T-cell (primary cell): ENCODE measurements around the gene TEPSIN. TPM values are rescaled to one million over a fixed set of nuclear protein-coding genes. Genes with fewer than 3 reads are reported as not detected.

Source experiments
- ATAC-seq, 4 experiments: fragments of 200-7000 bp in 3 of 4; fragments of 150-1000 bp in 1 of 4; cut with Tn5 transposase; replicated peaks in 1 of 4; 1 replicate in 3 of 4; 2 replicates in 1 of 4; pipeline ENCODE4 v1.10.0; 2021; ENCODE audit warnings: moderate library complexity in 3 of 4, mild to moderate bottlenecking in 2 of 4, moderate number of reproducible peaks in 1 of 4
- CTCF ChIA-PET, 2 donors: fragments of 300-600 bp; sonication (Branson Sonifier 250); formaldehyde crosslinking; loops; one replicate each; lab custom pipeline; 2022; ENCODE audit warnings: antibody characterized with exemption in 2 of 2; lab: Charles Lee
- POLR2A ChIA-PET, 2 donors: fragments of 300-600 bp; sonication (Branson Sonifier 250); formaldehyde crosslinking; loops; one replicate each; lab custom pipeline; 2022; ENCODE audit warnings: antibody characterized with exemption in 2 of 2; lab: Charles Lee
- DNase-seq, 35 experiments: peaks; one replicate each; pipeline versions ENCODE4 v3.0.0 to v3.0.0-alpha.2; 2013 to 2023
- H3K27ac ChIP-seq: one replicate; pipeline ENCODE4 v1.5.1; 2013; ENCODE audit warnings: low read length
- H3K27me3 ChIP-seq, 2 experiments: replicated peaks in 1 of 2; 1 replicate in 1 of 2; 2 replicates in 1 of 2; pipeline versions ENCODE4 v1.6.1 to v1.7.0; 2013; ENCODE audit warnings: low read length in 1 of 2, mixed read lengths in 1 of 2; ENCODE audit not compliant: control insufficient read depth in 2 of 2, insufficient read depth in 2 of 2; ENCODE audit errors: extremely low read depth in 1 of 2
- H3K36me3 ChIP-seq, 2 donors: 1 replicate in 1 of 2; 2 replicates in 1 of 2; pipeline versions ENCODE4 v1.6.1 to v1.7.0; 2013; ENCODE audit warnings: low read length in 1 of 2; ENCODE audit not compliant: control insufficient read depth in 2 of 2, insufficient read depth in 1 of 2; ENCODE audit errors: extremely low read depth in 1 of 2
- H3K4me1 ChIP-seq, 2 experiments: 1 replicate in 1 of 2; 2 replicates in 1 of 2; pipeline versions ENCODE4 v1.6.1 to v1.7.0; 2013; ENCODE audit warnings: low read length in 2 of 2, mixed read lengths in 1 of 2; ENCODE audit not compliant: insufficient read depth in 2 of 2, control insufficient read depth in 1 of 2; ENCODE audit errors: extremely low read depth in 1 of 2
- H3K4me3 ChIP-seq, 2 donors: 1 replicate in 1 of 2; 2 replicates in 1 of 2; pipeline versions ENCODE4 v1.5.1 to v1.7.0; 2013; ENCODE audit warnings: mild to moderate bottlenecking in 2 of 2, low read length in 1 of 2, moderate library complexity in 1 of 2; ENCODE audit not compliant: control insufficient read depth in 1 of 2; ENCODE audit errors: extremely low read depth in 1 of 2
- H3K9me3 ChIP-seq: 2 replicates; pipeline ENCODE4 v1.7.0; 2013
- H3K27ac Mint-ChIP-seq, 2 donors: one replicate each; pipeline ENCODE4 v1.8.0; 2020 to 2021; ENCODE audit warnings: mild to moderate bottlenecking in 2 of 2, mixed read lengths in 2 of 2
- H3K27me3 Mint-ChIP-seq, 2 donors: one replicate each; pipeline ENCODE4 v1.8.0; 2021 to 2022; ENCODE audit warnings: mixed read lengths in 2 of 2
- H3K36me3 Mint-ChIP-seq: one replicate; pipeline ENCODE4 v1.8.0; 2021; ENCODE audit warnings: mixed read lengths
- H3K4me1 Mint-ChIP-seq, 3 donors: one replicate each; pipeline ENCODE4 v1.8.0; 2020 to 2022; ENCODE audit warnings: mixed read lengths in 3 of 3, mild to moderate bottlenecking in 1 of 3
- H3K4me3 Mint-ChIP-seq, 3 donors: one replicate each; pipeline ENCODE4 v1.8.0; 2020 to 2022; ENCODE audit warnings: mild to moderate bottlenecking in 3 of 3, mixed read lengths in 3 of 3, moderate library complexity in 3 of 3
- H3K9me3 Mint-ChIP-seq, 3 donors: one replicate each; pipeline ENCODE4 v1.8.0; 2020 to 2022; ENCODE audit warnings: mixed read lengths in 3 of 3
- WGBS: methylation state at CpG from one replicate; pipeline ENCODE4 v1.1.5; 2013; ENCODE audit warnings: missing lambda C conversion rate; ENCODE audit not compliant: insufficient coverage; 5-methylcytosine and 5-hydroxymethylcytosine counted together
- total RNA-seq, 35 experiments: library from RNA in 6 of 35; stranded (reverse) in 6 of 35; fragments of 120-200 nt in 1 of 35; gene quantifications; one replicate each; pipeline versions ENCODE4 v1.2.1 to v1.2.4 and lab custom pipeline; 2013 to 2026

TEPSIN gene
- total RNA-seq, 5 donors from 2014 or later (not counting 1 experiment from before 2014, with no cell fraction given) = 73.8 to 169 (median 161) TPM

- ATAC-seq (no peak), DNase-seq (no peak)
- H3K9me3 ChIP-seq = no peaks in the 10 kb centered on the region
- H3K4me1 Mint-ChIP-seq = peaks cover 0 to 4% (median 2%) of the 10 kb centered on the region in 3 donors
- no peak overlapping the region for H3K4me3 ChIP-seq
- H3K9me3 Mint-ChIP-seq = no peaks in the 10 kb centered on the region
- no peaks in the 10 kb centered on the region for H3K27me3 ChIP-seq
- H3K27ac Mint-ChIP-seq = no peak overlapping the region
- no peak overlapping the region for H3K27ac ChIP-seq
- peaks cover 0 to 16% of the 10 kb centered on the region in 2 experiments for H3K4me1 ChIP-seq
- no peaks in the 10 kb centered on the region for H3K27me3 Mint-ChIP-seq
- H3K36me3 Mint-ChIP-seq = peaks cover 6% of the 10 kb centered on the region
- H3K36me3 ChIP-seq = peaks cover 13 to 30% of the 10 kb centered on the region in 2 donors
- no peak overlapping the region for H3K4me3 Mint-ChIP-seq
- WGBS = 86% methylated on average over 4 of the region's 15 CpGs
- ChIA-PET POLR2A (interaction anchor here in 1 of 2 donors (0.7 kb wide), 1 partner anchor 28 kb away, joined by 3 read pairs; no protein-coding TSS in a partner anchor), CTCF (interaction anchor here in 1 of 2 donors (0.7 kb wide), 1 partner anchor 1208 kb away, joined by 4 read pairs; no protein-coding TSS in a partner anchor)
Measured at GRCh38 chr17:81247339-81247990, 8.6 kb upstream of the TEPSIN start.

- Mint-ChIP-seq H3K27me3 (no peaks in the 10 kb centered on the region), H3K9me3 (no peaks in the 10 kb centered on the region), H3K36me3 (peaks cover 3% of the 10 kb centered on the region), H3K27ac (no peak overlapping the region), H3K4me3 (no peak overlapping the region), H3K4me1 (peaks cover 6 to 9% (median 8%) of the 10 kb centered on the region in 3 donors)
- H3K4me1 ChIP-seq = peaks cover 0 to 16% of the 10 kb centered on the region in 2 experiments
- H3K27me3 ChIP-seq = no peaks in the 10 kb centered on the region
- ATAC-seq (no peak), DNase-seq (no peak)
- H3K9me3 ChIP-seq = no peaks in the 10 kb centered on the region
- H3K36me3 ChIP-seq = peaks cover 13 to 24% of the 10 kb centered on the region in 2 donors
- CTCF ChIA-PET = no interaction called here
- H3K27ac ChIP-seq = no peak overlapping the region
- POLR2A ChIA-PET = no interaction called here
- no peak overlapping the region for H3K4me3 ChIP-seq
- 97% methylated on average over 28 of the region's 28 CpGs for WGBS
Measured at GRCh38 chr17:81246679-81247338, 8.0 kb upstream of the TEPSIN start.

- POLR2A ChIA-PET = no interaction called here
- no peaks in the 10 kb centered on the region for H3K27me3 ChIP-seq
- ATAC-seq (no peak), DNase-seq (no peak)
- Mint-ChIP-seq H3K4me3 (no peak overlapping the region), H3K27ac (no peak overlapping the region), H3K36me3 (peaks cover 3% of the 10 kb centered on the region), H3K4me1 (peaks cover 11 to 14% (median 11%) of the 10 kb centered on the region in 3 donors), H3K9me3 (no peaks in the 10 kb centered on the region), H3K27me3 (no peaks in the 10 kb centered on the region)
- no peak overlapping the region for H3K27ac ChIP-seq
- no peak overlapping the region for H3K4me3 ChIP-seq
- H3K36me3 ChIP-seq = peaks cover 13 to 21% of the 10 kb centered on the region in 2 donors
- peaks cover 0 to 20% of the 10 kb centered on the region in 2 experiments for H3K4me1 ChIP-seq
- H3K9me3 ChIP-seq = no peaks in the 10 kb centered on the region
- CTCF ChIA-PET = interaction anchor here in 1 of 2 donors (0.6 kb wide), 1 partner anchor 386 kb away, joined by 4 read pairs; no protein-coding TSS in a partner anchor
- 93% methylated on average over 10 of the region's 10 CpGs for WGBS
Measured at GRCh38 chr17:81246343-81246670, 7.5 kb upstream of the TEPSIN start.

- no peaks in the 10 kb centered on the region for H3K27me3 ChIP-seq
- H3K4me1 ChIP-seq = peaks cover 0 to 21% of the 10 kb centered on the region in 2 experiments
- H3K36me3 ChIP-seq = peaks cover 11 to 16% of the 10 kb centered on the region in 2 donors
- no peak overlapping the region for H3K27ac ChIP-seq
- H3K9me3 ChIP-seq = no peaks in the 10 kb centered on the region
- ChIA-PET POLR2A (no interaction called here), CTCF (interaction anchor here in 1 of 2 donors (0.6 kb wide), 1 partner anchor 387 kb away, joined by 4 read pairs; no protein-coding TSS in a partner anchor)
- H3K4me3 ChIP-seq = no peak overlapping the region
- Mint-ChIP-seq H3K4me1 (peaks cover 15 to 19% (median 16%) of the 10 kb centered on the region in 3 donors), H3K27me3 (no peaks in the 10 kb centered on the region), H3K9me3 (no peaks in the 10 kb centered on the region), H3K4me3 (no peak overlapping the region), H3K36me3 (no peaks in the 10 kb centered on the region), H3K27ac (no peak overlapping the region)
- ATAC-seq (no peak), DNase-seq (no peak)
- WGBS = 95% methylated on average over 37 of the region's 37 CpGs
Measured at GRCh38 chr17:81245665-81246342, 6.9 kb upstream of the TEPSIN start.

GRCh38 chr17:81245024-81245664 is 6.3 kb upstream of the TEPSIN start:
- Histone ChIP-seq H3K36me3 (peaks cover 5 to 9% of the 10 kb centered on the region in 2 donors), H3K9me3 (no peaks in the 10 kb centered on the region), H3K27ac (no peak overlapping the region), H3K27me3 (no peaks in the 10 kb centered on the region), H3K4me3 (no peak overlapping the region), H3K4me1 (peaks cover under 1 to 21% of the 10 kb centered on the region in 2 experiments)
- Mint-ChIP-seq H3K27me3 (no peaks in the 10 kb centered on the region), H3K4me3 (no peak overlapping the region), H3K9me3 (no peaks in the 10 kb centered on the region), H3K4me1 (peaks cover 17 to 24% (median 22%) of the 10 kb centered on the region in 3 donors), H3K27ac (no peak overlapping the region), H3K36me3 (no peaks in the 10 kb centered on the region)
- no peak for ATAC-seq
- DNase-seq = no peak
- CTCF ChIA-PET = no interaction called here
- 67% methylated on average over 25 of the region's 25 CpGs for WGBS
- POLR2A ChIA-PET = no interaction called here
